Measurements from ENCODE around the gene TBC1D16.

Gene TBC1D16

GRCh38 chr17:79987187-79987934 lies 48.3 kb downstream of the TBC1D16 start:
- no peak for DNase-seq

GRCh38 chr17:79986411-79987186 lies 49.1 kb downstream of the TBC1D16 start:
- no peak for DNase-seq

- no peak for DNase-seq
Observed at GRCh38 chr17:79985943-79986391, 49.7 kb downstream of the TBC1D16 start.

GRCh38 chr17:79985361-79985942 lies 50.2 kb downstream of the TBC1D16 start:
- DNase-seq, result no peak

- no peak for DNase-seq
Observed at GRCh38 chr17:79984877-79985276, 50.8 kb downstream of the TBC1D16 start.

GRCh38 chr17:79984045-79984840 lies 51.4 kb downstream of the TBC1D16 start:
- DNase-seq, result no peak

GRCh38 chr17:79983456-79983855 lies 52.2 kb downstream of the TBC1D16 start:
- no peak for DNase-seq

- no peak for DNase-seq
Observed at GRCh38 chr17:79982986-79983385, 52.7 kb downstream of the TBC1D16 start.

- DNase-seq, result no peak
Observed at GRCh38 chr17:79981661-79982101, 54.0 kb downstream of the TBC1D16 start.

- DNase-seq, result peak; percentile 34
Observed at GRCh38 chr17:79981090-79981489, 54.6 kb downstream of the TBC1D16 start.

- DNase-seq, result no peak
Observed at GRCh38 chr17:79980246-79981043, 55.2 kb downstream of the TBC1D16 start.

- DNase-seq, result no peak
Observed at GRCh38 chr17:79979816-79980215, 55.9 kb downstream of the TBC1D16 start.

GRCh38 chr17:79979221-79979741 lies 56.4 kb downstream of the TBC1D16 start:
- DNase-seq, result no peak

- DNase-seq, result no peak
Observed at GRCh38 chr17:79978548-79978855, 57.2 kb downstream of the TBC1D16 start.

GRCh38 chr17:79977708-79978547 lies 57.7 kb downstream of the TBC1D16 start:
- peak; percentile 45 for DNase-seq

GRCh38 chr17:79977161-79977631 lies 58.5 kb downstream of the TBC1D16 start:
- no peak for DNase-seq

- DNase-seq, result no peak
Observed at GRCh38 chr17:79976451-79976850, 59.2 kb downstream of the TBC1D16 start.

- no peak for DNase-seq
Observed at GRCh38 chr17:79975498-79976134, 60.1 kb downstream of the TBC1D16 start.

- no peak for DNase-seq
Observed at GRCh38 chr17:79974566-79975497, 60.8 kb downstream of the TBC1D16 start.
